ENCODE data around the gene OXNAD1.

- TF ChIP-seq CTCF (IDR thresholded peaks at IDR 0.05) (no peak), SIN3A (IDR thresholded peaks at IDR 0.05; ENCODE audit: borderline replicate concordance, insufficient read depth, low read depth, low read length) (no peak), TCF7L2 (IDR thresholded peaks at IDR 0.05; ENCODE audit: low read depth, low read length) (no peak), POLR2AphosphoS5 (IDR thresholded peaks at IDR 0.05; ENCODE audit: low read depth, low read length) (no peak)
Measured at GRCh38 chr3:16301507-16301906, 36.5 kb downstream of the OXNAD1 start.
